Uterus (tissue), 4 donors: Measurements from ENCODE around the gene FTH1. TPM values are rescaled to one million over a fixed set of nuclear protein-coding genes. Genes with fewer than 3 reads are reported as not detected.

Source experiments
- DNase-seq, 2 donors: peaks; one replicate each; pipeline ENCODE4 v3.0.0-alpha.2; 2019 to 2020
- H3K27ac ChIP-seq, 2 donors: fragments of 200-600 bp; sonication (generic); 1 replicate in 1 of 2; 2 replicates in 1 of 2; pipeline ENCODE4 v1.5.1; 2016 to 2018
- H3K27me3 ChIP-seq, 2 donors: fragments of 200-600 bp; sonication (generic); one replicate each; pipeline ENCODE4 v1.5.1; 2018 to 2019; ENCODE audit warnings: control low read depth in 1 of 2
- H3K36me3 ChIP-seq, 2 donors: fragments of 200-600 bp; sonication (generic); one replicate each; pipeline ENCODE4 v1.5.1; 2019; ENCODE audit warnings: control low read depth in 1 of 2
- H3K4me1 ChIP-seq, 2 donors: fragments of 200-600 bp; sonication (generic); one replicate each; pipeline ENCODE4 v1.5.1; 2018 to 2019; ENCODE audit warnings: control low read depth in 1 of 2
- H3K4me3 ChIP-seq, 2 donors: fragments of 200-600 bp; sonication (generic); 1 replicate in 1 of 2; 2 replicates in 1 of 2; pipeline ENCODE4 v1.5.1; 2018 to 2019; ENCODE audit warnings: mild to moderate bottlenecking in 1 of 2
- H3K9me3 ChIP-seq, 2 donors: fragments of 200-600 bp; sonication (generic); one replicate each; pipeline ENCODE4 v1.5.1; 2019; ENCODE audit warnings: control low read depth in 1 of 2
- POLR2A ChIP-seq, 2 donors: fragments of 450-650 bp; IDR thresholded peaks; one replicate each; pipeline ENCODE4 v1.6.1; 2016; ENCODE audit warnings: antibody characterized with exemption in 2 of 2, mild to moderate bottlenecking in 1 of 2, moderate library complexity in 1 of 2
- intact Hi-C: fragments of 100-400 bp; cut with DNase I; formaldehyde crosslinking; loops from one replicate; pipeline ENCODE4 v1.15.1; 2023; ENCODE audit warnings: low total_unique reads
- total RNA-seq, 4 donors: library from RNA; depleted of rRNA in 3 of 4; stranded (reverse); fragments of >200 nt in 3 of 4; gene quantifications; one replicate each; pipeline versions ENCODE4 v1.1.0 to v1.2.4, GENCODE V29; 2014 to 2023
- TF ChIP-seq, protein P1 (sequence below), 4 experiments: fragments of 200-600 bp in 2 of 4; fragments of 450-650 bp in 2 of 4; sonication (generic) in 2 of 4; IDR thresholded peaks; one replicate each; pipeline ENCODE4 v1.5.1; 2016 to 2019; ENCODE audit warnings: antibody characterized with exemption in 4 of 4, mild to moderate bottlenecking in 2 of 4, moderate library complexity in 1 of 4
- donor health status: DM: yes; HTN: yes; CAD: no.

Gene FTH1
- total RNA-seq, 4 donors from 2014 or later, result 402 to 1,927 (median 1,615) TPM

DNA sequence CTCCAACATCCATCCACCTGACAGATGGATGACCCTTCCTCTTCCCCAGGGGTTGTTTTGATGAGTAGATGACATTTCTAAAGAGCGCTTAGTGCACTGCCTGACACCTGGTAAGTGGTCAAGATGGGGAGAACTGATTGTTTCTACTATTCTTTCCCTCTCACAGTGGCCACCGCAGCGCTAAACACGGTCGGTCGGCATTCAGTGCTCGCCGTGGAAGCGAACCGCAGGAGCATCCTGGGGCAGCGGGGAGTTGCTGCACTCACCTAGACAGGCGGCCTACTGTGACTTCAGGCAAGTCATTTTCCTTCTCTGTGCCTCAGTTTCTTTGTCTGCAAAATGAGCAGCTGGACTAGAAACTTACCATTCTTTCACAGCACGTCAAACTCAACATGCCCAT, 22.2 kb downstream of the FTH1 start:
- intact Hi-C loops, result loop anchor here (5.0 kb wide), 1 partner anchor 48 kb away; no protein-coding TSS in a partner anchor
- TF ChIP-seq, protein P1, sequence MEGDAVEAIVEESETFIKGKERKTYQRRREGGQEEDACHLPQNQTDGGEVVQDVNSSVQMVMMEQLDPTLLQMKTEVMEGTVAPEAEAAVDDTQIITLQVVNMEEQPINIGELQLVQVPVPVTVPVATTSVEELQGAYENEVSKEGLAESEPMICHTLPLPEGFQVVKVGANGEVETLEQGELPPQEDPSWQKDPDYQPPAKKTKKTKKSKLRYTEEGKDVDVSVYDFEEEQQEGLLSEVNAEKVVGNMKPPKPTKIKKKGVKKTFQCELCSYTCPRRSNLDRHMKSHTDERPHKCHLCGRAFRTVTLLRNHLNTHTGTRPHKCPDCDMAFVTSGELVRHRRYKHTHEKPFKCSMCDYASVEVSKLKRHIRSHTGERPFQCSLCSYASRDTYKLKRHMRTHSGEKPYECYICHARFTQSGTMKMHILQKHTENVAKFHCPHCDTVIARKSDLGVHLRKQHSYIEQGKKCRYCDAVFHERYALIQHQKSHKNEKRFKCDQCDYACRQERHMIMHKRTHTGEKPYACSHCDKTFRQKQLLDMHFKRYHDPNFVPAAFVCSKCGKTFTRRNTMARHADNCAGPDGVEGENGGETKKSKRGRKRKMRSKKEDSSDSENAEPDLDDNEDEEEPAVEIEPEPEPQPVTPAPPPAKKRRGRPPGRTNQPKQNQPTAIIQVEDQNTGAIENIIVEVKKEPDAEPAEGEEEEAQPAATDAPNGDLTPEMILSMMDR (IDR thresholded peaks at IDR 0.05), result no peak
- TF ChIP-seq POLR2A (IDR thresholded peaks at IDR 0.05), result no peak
- Histone ChIP-seq H3K27me3 (no peaks in the 10 kb centered on the region), H3K9me3 (no peaks in the 10 kb centered on the region), H3K36me3 (no peaks in the 10 kb centered on the region), H3K27ac (no peak overlapping the region), H3K4me1 (peaks cover 0 to 8% of the 10 kb centered on the region in 2 donors), H3K4me3 (no peak overlapping the region)
- DNase-seq, result no peak

DNA sequence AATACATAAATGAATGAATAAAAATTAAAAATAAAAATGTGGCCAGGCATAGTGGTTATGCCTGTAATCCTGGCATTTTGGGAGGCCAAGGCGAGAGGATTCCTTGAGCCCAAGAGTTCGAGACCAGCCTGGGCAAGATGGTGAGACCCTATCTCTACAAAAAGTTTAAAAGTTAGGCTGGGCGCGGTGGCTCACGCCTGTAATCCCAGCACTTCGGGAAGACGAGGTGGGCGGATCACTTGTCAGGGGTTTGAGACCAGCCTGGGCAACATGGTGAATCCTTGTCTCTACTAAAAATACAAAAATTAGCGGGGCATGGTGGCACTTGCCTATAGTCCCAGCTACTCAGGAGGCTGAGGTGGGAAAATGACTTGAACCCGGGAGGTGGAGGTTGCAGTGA, 27.0 kb downstream of the FTH1 start:
- Histone ChIP-seq H3K4me3 (no peak overlapping the region), H3K36me3 (no peaks in the 10 kb centered on the region), H3K4me1 (no peaks in the 10 kb centered on the region), H3K9me3 (no peaks in the 10 kb centered on the region), H3K27ac (no peak overlapping the region), H3K27me3 (no peaks in the 10 kb centered on the region)
- intact Hi-C loops, result no loop called here
- TF ChIP-seq, protein P1 (IDR thresholded peaks at IDR 0.05), result no peak
- no peak for TF ChIP-seq POLR2A (IDR thresholded peaks at IDR 0.05)
- DNase-seq, result no peak

DNA sequence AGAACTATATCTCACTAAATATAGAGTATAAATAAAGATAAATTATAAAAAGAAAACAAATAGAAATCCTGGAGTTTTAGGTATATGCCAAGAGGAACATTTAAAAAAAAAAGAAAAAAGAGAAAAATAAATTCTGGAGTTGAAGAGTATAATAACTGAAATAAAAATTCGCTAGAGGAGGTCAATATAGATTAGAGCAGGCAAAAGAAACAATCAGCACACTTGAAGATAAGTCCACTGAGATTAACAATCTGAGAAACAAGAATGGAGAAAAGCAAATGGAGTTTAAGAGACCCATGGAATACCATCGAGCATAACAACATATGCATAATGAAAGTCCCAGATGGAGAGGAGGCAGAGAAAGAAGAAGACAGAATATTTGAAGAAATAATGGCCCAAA, 31.6 kb downstream of the FTH1 start:
- Histone ChIP-seq H3K4me3 (no peak overlapping the region), H3K27me3 (no peaks in the 10 kb centered on the region), H3K4me1 (no peaks in the 10 kb centered on the region), H3K36me3 (no peaks in the 10 kb centered on the region), H3K27ac (no peak overlapping the region), H3K9me3 (no peaks in the 10 kb centered on the region)
- TF ChIP-seq, protein P1 (IDR thresholded peaks at IDR 0.05), result no peak
- TF ChIP-seq POLR2A (IDR thresholded peaks at IDR 0.05), result no peak
- intact Hi-C loops, result loop anchor here (10.0 kb wide), 1 partner anchor 1089 kb away; no protein-coding TSS in a partner anchor
- DNase-seq, result no peak

DNA sequence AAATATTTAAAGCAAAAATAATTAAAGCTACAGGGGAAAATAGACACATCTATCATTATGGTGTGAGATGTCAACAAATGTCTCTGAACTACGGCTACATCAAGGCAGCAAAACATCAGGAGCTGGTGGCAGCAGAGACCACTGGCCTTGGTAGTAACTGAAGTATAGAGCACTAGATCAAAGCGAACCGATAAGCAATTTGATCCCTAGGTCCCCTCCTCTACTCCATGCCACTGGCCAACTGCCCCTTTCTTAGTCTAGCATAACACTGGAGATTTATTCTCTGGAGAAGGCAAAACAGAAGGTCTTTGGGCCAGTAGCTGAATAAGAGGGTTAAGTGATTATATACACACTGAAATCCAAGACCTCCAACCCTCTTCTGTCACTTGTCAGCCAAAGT, 36.5 kb downstream of the FTH1 start:
- Histone ChIP-seq H3K9me3 (no peaks in the 10 kb centered on the region), H3K4me3 (no peak overlapping the region), H3K36me3 (no peaks in the 10 kb centered on the region), H3K27me3 (no peaks in the 10 kb centered on the region), H3K4me1 (no peaks in the 10 kb centered on the region), H3K27ac (no peak overlapping the region)
- no peak for DNase-seq
- intact Hi-C loops, result loop anchor here (10.0 kb wide), 1 partner anchor 1094 kb away; no protein-coding TSS in a partner anchor
- TF ChIP-seq, protein P1 (IDR thresholded peaks at IDR 0.05), result no peak
- no peak for TF ChIP-seq POLR2A (IDR thresholded peaks at IDR 0.05)

DNA sequence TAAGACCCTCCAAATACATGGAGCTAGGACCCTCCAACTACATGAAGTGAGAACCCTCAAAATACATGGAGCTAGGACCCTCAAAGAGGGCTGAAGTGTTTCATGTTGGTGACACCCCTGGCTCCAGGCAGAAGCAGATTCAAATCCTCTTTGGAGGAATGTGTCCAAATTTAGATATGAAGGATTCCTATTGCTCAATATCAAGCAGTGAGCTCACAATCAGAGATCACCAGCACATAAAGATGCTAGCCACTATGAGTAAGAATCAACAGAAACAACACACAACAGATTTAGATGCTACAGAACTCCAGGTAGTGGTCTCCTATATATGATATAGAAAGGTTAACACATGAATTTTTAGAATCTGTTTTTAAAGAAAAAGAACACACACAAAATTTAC, 38.8 kb downstream of the FTH1 start:
- Histone ChIP-seq H3K27me3 (no peaks in the 10 kb centered on the region), H3K4me3 (no peak overlapping the region), H3K27ac (no peak overlapping the region), H3K4me1 (peaks cover 5 to 9% of the 10 kb centered on the region in 2 donors), H3K9me3 (no peaks in the 10 kb centered on the region), H3K36me3 (no peaks in the 10 kb centered on the region)
- DNase-seq, result no peak
- intact Hi-C loops, result no loop called here
- no peak for TF ChIP-seq POLR2A (IDR thresholded peaks at IDR 0.05)
- TF ChIP-seq, protein P1 (IDR thresholded peaks at IDR 0.05), result no peak
